ENCODE results near the gene ATP8A2.

The ATP8A2 gene

GRCh38 chr13:25795277-25795676 lies 423.5 kb downstream of the ATP8A2 start:
- H3K9me3 ChIP-seq = no peaks in the 10 kb centered on the region
- no peak for TF ChIP-seq CTCF (IDR thresholded peaks at IDR 0.05)
- no peaks in the 10 kb centered on the region for H3K27me3 ChIP-seq
- no peak overlapping the region for H3K27ac ChIP-seq
- intact Hi-C loops (cut with DNase I; ENCODE audit: low total_unique reads) = no loop called here
- no peak overlapping the region for H3K4me3 ChIP-seq
- DNase-seq = no peak
- no peaks in the 10 kb centered on the region for H3K36me3 ChIP-seq
- no peaks in the 10 kb centered on the region for H3K4me1 ChIP-seq

- Histone ChIP-seq H3K27me3 (peaks cover 0 to 4% of the 10 kb centered on the region in 2 donors), H3K27ac (no peak overlapping the region), H3K4me3 (no peak overlapping the region), H3K36me3 (no peaks in the 10 kb centered on the region), H3K9me3 (no peaks in the 10 kb centered on the region), H3K4me1 (no peaks in the 10 kb centered on the region)
- DNase-seq = no peak
- intact Hi-C loops (cut with DNase I; ENCODE audit: low total_unique reads) = no loop called here
- TF ChIP-seq CTCF (IDR thresholded peaks at IDR 0.05) = no peak
These were observed 424.7 kb downstream of the ATP8A2 start for GRCh38 chr13:25796474-25796873.

GRCh38 chr13:25798998-25799397 lies 427.2 kb downstream of the ATP8A2 start:
- no peak for TF ChIP-seq CTCF (IDR thresholded peaks at IDR 0.05)
- H3K27me3 ChIP-seq = peaks cover 0 to 4% of the 10 kb centered on the region in 2 donors
- H3K27ac ChIP-seq = no peak overlapping the region
- H3K4me3 ChIP-seq = no peak overlapping the region
- no peaks in the 10 kb centered on the region for H3K9me3 ChIP-seq
- H3K4me1 ChIP-seq = no peaks in the 10 kb centered on the region
- H3K36me3 ChIP-seq = no peaks in the 10 kb centered on the region
- no peak for DNase-seq
- intact Hi-C loops (cut with DNase I; ENCODE audit: low total_unique reads) = no loop called here

GRCh38 chr13:25800523-25800922 lies 428.7 kb downstream of the ATP8A2 start:
- Histone ChIP-seq H3K36me3 (no peaks in the 10 kb centered on the region), H3K4me3 (no peak overlapping the region), H3K4me1 (no peaks in the 10 kb centered on the region), H3K27me3 (peaks cover 0 to 7% of the 10 kb centered on the region in 2 donors), H3K27ac (no peak overlapping the region), H3K9me3 (no peaks in the 10 kb centered on the region)
- intact Hi-C loops (cut with DNase I; ENCODE audit: low total_unique reads) = no loop called here
- no peak for TF ChIP-seq CTCF (IDR thresholded peaks at IDR 0.05)
- no peak for DNase-seq

GRCh38 chr13:25802579-25802978 lies 430.8 kb downstream of the ATP8A2 start:
- TF ChIP-seq CTCF (IDR thresholded peaks at IDR 0.05) = no peak
- no peaks in the 10 kb centered on the region for H3K36me3 ChIP-seq
- peaks cover 0 to 7% of the 10 kb centered on the region in 2 donors for H3K27me3 ChIP-seq
- H3K4me1 ChIP-seq = no peaks in the 10 kb centered on the region
- no peak overlapping the region for H3K4me3 ChIP-seq
- intact Hi-C loops (cut with DNase I; ENCODE audit: low total_unique reads) = no loop called here
- H3K27ac ChIP-seq = no peak overlapping the region
- no peak for DNase-seq
- H3K9me3 ChIP-seq = no peaks in the 10 kb centered on the region

GRCh38 chr13:25803641-25804040 lies 431.9 kb downstream of the ATP8A2 start:
- no peak for DNase-seq
- Histone ChIP-seq H3K36me3 (no peaks in the 10 kb centered on the region), H3K27ac (no peak overlapping the region), H3K4me1 (no peaks in the 10 kb centered on the region), H3K4me3 (no peak overlapping the region), H3K9me3 (no peaks in the 10 kb centered on the region), H3K27me3 (peaks cover 0 to 7% of the 10 kb centered on the region in 2 donors)
- TF ChIP-seq CTCF (IDR thresholded peaks at IDR 0.05) = no peak
- intact Hi-C loops (cut with DNase I; ENCODE audit: low total_unique reads) = no loop called here

Measured in tibial artery (tissue), 4 donors.